PFSK-1 (cell line): Measurements from ENCODE around the gene NAP1L1. TPM values are rescaled to one million over a fixed set of nuclear protein-coding genes. Genes with fewer than 3 reads are reported as not detected.

Experiments used
- FOXP2 ChIP-seq: optimal IDR thresholded peaks from 2 replicates; pipeline ENCODE3; 2011; ENCODE audit warnings: borderline replicate concordance, control low read depth, inconsistent platforms; ENCODE audit not compliant: insufficient read depth; ENCODE audit errors: extremely low read length, extremely low read depth
- POLR2AphosphoS5 ChIP-seq: IDR thresholded peaks from 2 replicates; pipeline ENCODE4 v1.6.1; 2012; ENCODE audit warnings: low read depth, mild to moderate bottlenecking, control low read depth, low read length, moderate library complexity
- REST ChIP-seq, 2 experiments: IDR thresholded peaks; 2 replicates each; pipeline versions ENCODE4 v1.6.1 to v1.8.0; 2011 to 2012; ENCODE audit warnings: low read depth in 2 of 2, low read length in 2 of 2, control low read depth in 1 of 2, inconsistent platforms in 1 of 2, mild to moderate bottlenecking in 1 of 2, moderate library complexity in 1 of 2; ENCODE audit not compliant: insufficient read depth in 1 of 2
- SIN3A ChIP-seq: IDR thresholded peaks from 2 replicates; pipeline ENCODE4 v1.6.1; 2012; ENCODE audit warnings: mild to moderate bottlenecking, low read length, moderate library complexity, borderline replicate concordance; ENCODE audit not compliant: insufficient read depth
- TAF1 ChIP-seq: IDR thresholded peaks from 2 replicates; pipeline ENCODE4 v1.6.1; 2012; ENCODE audit warnings: low read length, control low read depth, borderline replicate concordance; ENCODE audit not compliant: insufficient read depth
- polyA plus RNA-seq: library from polyadenylated mRNA; unstranded; fragments of >200 nt; gene quantifications from one replicate; pipeline ENCODE4 v1.2.1, GENCODE V29; 2012; ENCODE audit warnings: low read depth, missing spikeins; ENCODE audit not compliant: insufficient read length

The NAP1L1 gene
- 441 TPM for polyA plus RNA-seq

GRCh38 chr12:76083904-76084862 is at the start of gene NAP1L1:
Gene NAP1L1, minus strand, starts transcription at chr12:76084685. Its CDS starts 10,466 bp downstream, at chr12:76074219.
- TF ChIP-seq REST (IDR thresholded peaks at IDR 0.05; ENCODE audit: insufficient read depth in 1 of 2, low read depth in 2 of 2, low read length in 2 of 2), result no peak
- TF ChIP-seq FOXP2, result peak; percentile 38
- TF ChIP-seq TAF1, result 0 out of 2 replicates have a peak, but pooled peaks have one; percentile 51
- TF ChIP-seq POLR2AphosphoS5, result peak; percentile 90
- TF ChIP-seq SIN3A, result peak; percentile 75; the same call in 1 of the 2 replicates

GRCh38 chr12:76127588-76127987 is 43.1 kb upstream of the NAP1L1 start:
- TF ChIP-seq SIN3A (no peak), REST (IDR thresholded peaks at IDR 0.05; ENCODE audit: insufficient read depth in 1 of 2, low read depth in 2 of 2, low read length in 2 of 2) (no peak), TAF1 (no peak), FOXP2 (no peak), POLR2AphosphoS5 (no peak)

- no peak for TF ChIP-seq SIN3A
- no peak for TF ChIP-seq REST (IDR thresholded peaks at IDR 0.05; ENCODE audit: insufficient read depth in 1 of 2, low read depth in 2 of 2, low read length in 2 of 2)
- TF ChIP-seq TAF1, result no peak
- no peak for TF ChIP-seq POLR2AphosphoS5
- TF ChIP-seq FOXP2, result no peak
Observed at GRCh38 chr12:76124456-76124855, 40.0 kb upstream of the NAP1L1 start.

GRCh38 chr12:76123259-76124212 is 39.1 kb upstream of the NAP1L1 start:
- TF ChIP-seq REST (IDR thresholded peaks at IDR 0.05; ENCODE audit: insufficient read depth in 1 of 2, low read depth in 2 of 2, low read length in 2 of 2) (no peak), POLR2AphosphoS5 (no peak), FOXP2 (no peak), SIN3A (no peak), TAF1 (no peak)
